HG02678 (cell line): Measurements from ENCODE around the gene NLRP7.

Experiments
- ATAC-seq: cut with Tn5 transposase; IDR thresholded peaks from one replicate; pipeline ENCODE4 v1.9.1; 2021; ENCODE audit warnings: mild to moderate bottlenecking, moderate library complexity; ENCODE audit not compliant: unreplicated experiment

NLRP7 gene

GRCh38 chr19:54875506-54875905 is 71.8 kb downstream of the NLRP7 start:
- no peak for ATAC-seq

DNA sequence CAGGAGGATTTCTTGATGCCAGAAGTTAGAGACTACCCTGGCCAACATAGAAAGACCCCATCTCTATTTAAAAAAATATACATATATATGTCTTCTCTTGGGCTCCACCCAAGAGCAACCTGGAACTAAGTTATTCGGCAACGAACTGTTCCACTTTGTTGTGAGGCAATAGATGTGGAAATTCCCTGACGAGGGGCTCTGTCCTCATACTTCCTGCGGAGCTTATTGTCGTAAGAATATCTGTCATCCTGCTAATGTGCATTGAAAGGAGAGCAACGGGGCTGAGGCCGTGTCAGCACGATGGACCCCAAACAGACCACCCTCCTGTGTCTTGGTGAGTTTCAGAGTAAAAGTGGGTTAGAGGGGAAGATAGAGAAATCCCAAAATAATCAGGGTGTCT is 73.3 kb downstream of the NLRP7 start, which contains the start of gene FCAR:
Gene FCAR (plus strand): TSS at position 246 of the 400 bp plus-strand sequence. CDS start 55 bp downstream, at position 301.
- ATAC-seq: no peak
